ENCODE results near the gene FXYD5.
"Not testable (repeated sequence)": the region's sequence is repeated elsewhere in the genome, so short reads cannot be mapped to it uniquely, and the experiment has no call there.

The FXYD5 gene

GRCh38 chr19:35151273-35152065 lies 3.1 kb upstream of the FXYD5 start:
- DNase-seq (ENCODE audit: insufficient read length): no peak
- TF ChIP-seq POLR2A (IDR thresholded peaks at IDR 0.05; ENCODE audit: low read depth, low read length): no peak
- TF ChIP-seq TAF1 (IDR thresholded peaks at IDR 0.05; ENCODE audit: borderline replicate concordance, low read depth, low read length): no peak
- no peak for TF ChIP-seq POLR2AphosphoS5 (IDR thresholded peaks at IDR 0.05; ENCODE audit: low read depth, low read length)
- no peak for FAIRE-seq

GRCh38 chr19:35153129-35153522 lies 1.4 kb upstream of the FXYD5 start:
- FAIRE-seq; DNase-seq (ENCODE audit: insufficient read length): not testable (repeated sequence)

GRCh38 chr19:35153701-35154524 lies 622 bp upstream of the FXYD5 start:
- TF ChIP-seq POLR2AphosphoS5 (IDR thresholded peaks at IDR 0.05; ENCODE audit: low read depth, low read length) (no peak), POLR2A (IDR thresholded peaks at IDR 0.05; ENCODE audit: low read depth, low read length) (no peak), TAF1 (IDR thresholded peaks at IDR 0.05; ENCODE audit: borderline replicate concordance, low read depth, low read length) (no peak)
- DNase-seq (ENCODE audit: insufficient read length): peak; percentile 80
- FAIRE-seq: peak; percentile 88

DNA sequence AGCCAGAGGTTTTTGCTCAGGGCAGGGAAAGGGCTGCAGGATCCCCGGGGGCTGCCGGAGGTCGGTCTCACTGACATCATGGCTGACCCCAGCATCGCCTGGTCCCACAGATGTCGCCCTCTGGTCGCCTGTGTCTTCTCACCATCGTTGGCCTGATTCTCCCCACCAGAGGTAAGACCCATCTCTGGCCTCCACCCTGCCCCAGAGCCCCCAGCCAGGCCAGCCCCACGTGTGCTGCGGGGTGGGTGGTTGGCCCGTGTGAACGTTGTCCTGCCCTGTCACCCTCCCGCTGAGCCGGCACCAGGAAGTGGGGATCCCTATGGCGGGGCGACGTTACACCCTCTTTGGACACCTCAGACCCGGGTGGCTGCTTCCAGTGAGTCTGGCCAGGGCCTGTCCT lies 906 bp downstream of the FXYD5 start:
- TF ChIP-seq TAF1 (IDR thresholded peaks at IDR 0.05; ENCODE audit: borderline replicate concordance, low read depth, low read length) (no peak), POLR2A (IDR thresholded peaks at IDR 0.05; ENCODE audit: low read depth, low read length) (no peak), POLR2AphosphoS5 (IDR thresholded peaks at IDR 0.05; ENCODE audit: low read depth, low read length) (no peak)
- no peak for DNase-seq (ENCODE audit: insufficient read length)
- no peak for FAIRE-seq

- no peak for TF ChIP-seq POLR2AphosphoS5 (IDR thresholded peaks at IDR 0.05; ENCODE audit: low read depth, low read length)
- no peak for TF ChIP-seq POLR2A (IDR thresholded peaks at IDR 0.05; ENCODE audit: low read depth, low read length)
- TF ChIP-seq TAF1 (IDR thresholded peaks at IDR 0.05; ENCODE audit: borderline replicate concordance, low read depth, low read length): no peak
- no peak for FAIRE-seq
- no peak for DNase-seq (ENCODE audit: insufficient read length)
Measured at GRCh38 chr19:35155981-35156672, 1.6 kb downstream of the FXYD5 start.

- FAIRE-seq (no peak), DNase-seq (ENCODE audit: insufficient read length) (no peak)
Measured at GRCh38 chr19:35156673-35157014, 2.1 kb downstream of the FXYD5 start.

GRCh38 chr19:35157431-35157830 lies 2.9 kb downstream of the FXYD5 start:
- FAIRE-seq: no peak
- no peak for DNase-seq (ENCODE audit: insufficient read length)
- TF ChIP-seq TAF1 (IDR thresholded peaks at IDR 0.05; ENCODE audit: borderline replicate concordance, low read depth, low read length) (no peak), POLR2AphosphoS5 (IDR thresholded peaks at IDR 0.05; ENCODE audit: low read depth, low read length) (no peak), POLR2A (IDR thresholded peaks at IDR 0.05; ENCODE audit: low read depth, low read length) (no peak)

More at GRCh38 chr19:35156673-35157014, 2.1 kb downstream of the FXYD5 start:
- TF ChIP-seq POLR2AphosphoS5 (IDR thresholded peaks at IDR 0.05; ENCODE audit: low read depth, low read length) (no peak), POLR2A (IDR thresholded peaks at IDR 0.05; ENCODE audit: low read depth, low read length) (no peak), TAF1 (IDR thresholded peaks at IDR 0.05; ENCODE audit: borderline replicate concordance, low read depth, low read length) (no peak)

- FAIRE-seq (no peak), DNase-seq (ENCODE audit: insufficient read length) (no peak)
- no peak for TF ChIP-seq POLR2A (IDR thresholded peaks at IDR 0.05; ENCODE audit: low read depth, low read length)
- TF ChIP-seq POLR2AphosphoS5 (IDR thresholded peaks at IDR 0.05; ENCODE audit: low read depth, low read length): no peak
- no peak for TF ChIP-seq TAF1 (IDR thresholded peaks at IDR 0.05; ENCODE audit: borderline replicate concordance, low read depth, low read length)
Measured at GRCh38 chr19:35159606-35160005, 5.1 kb downstream of the FXYD5 start.

GRCh38 chr19:35160629-35161433 lies 6.3 kb downstream of the FXYD5 start:
- DNase-seq (ENCODE audit: insufficient read length) (no peak), FAIRE-seq (no peak)
- TF ChIP-seq TAF1 (IDR thresholded peaks at IDR 0.05; ENCODE audit: borderline replicate concordance, low read depth, low read length): no peak
- no peak for TF ChIP-seq POLR2A (IDR thresholded peaks at IDR 0.05; ENCODE audit: low read depth, low read length)
- TF ChIP-seq POLR2AphosphoS5 (IDR thresholded peaks at IDR 0.05; ENCODE audit: low read depth, low read length): no peak

DNA sequence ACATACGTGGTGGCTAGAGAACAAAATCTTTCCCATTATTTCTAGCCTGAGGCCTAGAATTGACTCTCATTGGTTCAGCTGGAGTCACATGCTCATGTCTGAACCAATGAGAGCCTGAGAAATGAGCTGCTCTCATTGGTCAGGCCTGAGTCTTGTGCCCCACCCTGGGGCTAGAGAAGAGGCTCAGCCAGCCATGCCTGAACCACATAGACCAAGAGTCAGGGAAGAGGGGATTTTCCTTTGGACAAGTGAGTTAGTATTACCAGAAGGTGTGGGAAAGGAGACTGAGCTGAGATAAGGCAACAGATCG lies 6.9 kb downstream of the FXYD5 start:
- FAIRE-seq (no peak), DNase-seq (ENCODE audit: insufficient read length) (no peak)
- TF ChIP-seq POLR2AphosphoS5 (IDR thresholded peaks at IDR 0.05; ENCODE audit: low read depth, low read length) (no peak), POLR2A (IDR thresholded peaks at IDR 0.05; ENCODE audit: low read depth, low read length) (no peak), TAF1 (IDR thresholded peaks at IDR 0.05; ENCODE audit: borderline replicate concordance, low read depth, low read length) (no peak)
